Activated CD4-positive, CD25-positive, alpha-beta regulatory T cell treated with anti-CD3 and anti-CD28 coated beads, Interleukin-2, amount 50 U/mL, for 72 hours (primary cell): Measurements from ENCODE around the gene GTF2A1L.
"Not testable (repeated sequence)": the region's sequence is repeated elsewhere in the genome, so short reads cannot be mapped to it uniquely, and the experiment has no call there.

ENCODE experiments used
- DNase-seq: peaks from one replicate; pipeline ENCODE4 v3.0.0; 2021

GTF2A1L gene

GRCh38 chr2:48617618-48618017 lies at the start of gene GTF2A1L:
Gene GTF2A1L, plus strand, starts transcription at chr2:48617856. Its CDS starts 19 bp downstream, at chr2:48617875.
- no peak for DNase-seq

- no peak for DNase-seq
Observed at GRCh38 chr2:48568547-48568946, 49.1 kb upstream of the GTF2A1L start.

- no peak for DNase-seq
Observed at GRCh38 chr2:48569433-48569832, 48.2 kb upstream of the GTF2A1L start.

- no peak for DNase-seq
Observed at GRCh38 chr2:48572816-48573215, 44.8 kb upstream of the GTF2A1L start.

GRCh38 chr2:48574353-48575287 lies 43.0 kb upstream of the GTF2A1L start:
- no peak for DNase-seq

GRCh38 chr2:48578313-48578712 lies 39.3 kb upstream of the GTF2A1L start:
- DNase-seq: no peak

GRCh38 chr2:48583961-48584360 lies 33.7 kb upstream of the GTF2A1L start:
- DNase-seq: no peak

GRCh38 chr2:48584551-48584950 lies 33.1 kb upstream of the GTF2A1L start:
- no peak for DNase-seq

GRCh38 chr2:48586433-48586832 lies 31.2 kb upstream of the GTF2A1L start:
- no peak for DNase-seq

GRCh38 chr2:48587560-48587959 lies 30.1 kb upstream of the GTF2A1L start:
- no peak for DNase-seq

GRCh38 chr2:48587961-48588360 lies 29.7 kb upstream of the GTF2A1L start:
- DNase-seq: no peak

GRCh38 chr2:48588745-48589144 lies 28.9 kb upstream of the GTF2A1L start:
- DNase-seq: no peak

GRCh38 chr2:48589170-48589767 lies 28.4 kb upstream of the GTF2A1L start:
- no peak for DNase-seq

- no peak for DNase-seq
Observed at GRCh38 chr2:48590017-48590416, 27.6 kb upstream of the GTF2A1L start.

- DNase-seq: no peak
Observed at GRCh38 chr2:48592067-48592466, 25.6 kb upstream of the GTF2A1L start.

GRCh38 chr2:48596751-48597150 lies 20.9 kb upstream of the GTF2A1L start:
- not testable (repeated sequence) for DNase-seq

- no peak for DNase-seq
Observed at GRCh38 chr2:48597492-48597891, 20.2 kb upstream of the GTF2A1L start.

GRCh38 chr2:48600204-48600813 lies 17.3 kb upstream of the GTF2A1L start:
- DNase-seq: no peak

- DNase-seq: no peak
Observed at GRCh38 chr2:48600917-48601316, 16.7 kb upstream of the GTF2A1L start.

GRCh38 chr2:48601349-48601748 lies 16.3 kb upstream of the GTF2A1L start:
- no peak for DNase-seq

GRCh38 chr2:48605482-48606175 lies 12.0 kb upstream of the GTF2A1L start:
- DNase-seq: no peak

GRCh38 chr2:48607307-48608014 lies 10.2 kb upstream of the GTF2A1L start:
- no peak for DNase-seq

- no peak for DNase-seq
Observed at GRCh38 chr2:48613211-48613610, 4.4 kb upstream of the GTF2A1L start.
